Measurements from ENCODE around the gene TSPAN9.

Gene TSPAN9

DNA sequence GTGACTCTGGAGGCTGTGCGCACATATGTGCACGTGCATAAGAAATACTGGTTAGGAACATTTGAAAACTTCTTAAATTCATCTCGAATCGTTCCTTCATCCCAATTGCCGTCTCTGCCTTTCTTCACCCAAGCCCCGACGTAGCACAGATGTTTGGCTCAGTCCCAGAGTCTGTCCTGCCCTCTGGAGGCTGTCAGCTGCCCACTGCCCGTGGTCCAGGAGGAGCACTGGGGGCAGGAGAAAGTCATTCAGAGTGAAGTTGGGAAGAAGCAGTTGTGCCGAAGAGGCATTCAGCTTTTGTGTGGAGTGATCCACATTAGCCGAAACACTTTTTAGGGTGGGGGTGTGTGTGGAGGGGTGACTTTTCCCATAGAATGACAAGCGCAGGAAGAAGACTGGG, 124.9 kb downstream of the TSPAN9 start:
- TF ChIP-seq, protein P1, sequence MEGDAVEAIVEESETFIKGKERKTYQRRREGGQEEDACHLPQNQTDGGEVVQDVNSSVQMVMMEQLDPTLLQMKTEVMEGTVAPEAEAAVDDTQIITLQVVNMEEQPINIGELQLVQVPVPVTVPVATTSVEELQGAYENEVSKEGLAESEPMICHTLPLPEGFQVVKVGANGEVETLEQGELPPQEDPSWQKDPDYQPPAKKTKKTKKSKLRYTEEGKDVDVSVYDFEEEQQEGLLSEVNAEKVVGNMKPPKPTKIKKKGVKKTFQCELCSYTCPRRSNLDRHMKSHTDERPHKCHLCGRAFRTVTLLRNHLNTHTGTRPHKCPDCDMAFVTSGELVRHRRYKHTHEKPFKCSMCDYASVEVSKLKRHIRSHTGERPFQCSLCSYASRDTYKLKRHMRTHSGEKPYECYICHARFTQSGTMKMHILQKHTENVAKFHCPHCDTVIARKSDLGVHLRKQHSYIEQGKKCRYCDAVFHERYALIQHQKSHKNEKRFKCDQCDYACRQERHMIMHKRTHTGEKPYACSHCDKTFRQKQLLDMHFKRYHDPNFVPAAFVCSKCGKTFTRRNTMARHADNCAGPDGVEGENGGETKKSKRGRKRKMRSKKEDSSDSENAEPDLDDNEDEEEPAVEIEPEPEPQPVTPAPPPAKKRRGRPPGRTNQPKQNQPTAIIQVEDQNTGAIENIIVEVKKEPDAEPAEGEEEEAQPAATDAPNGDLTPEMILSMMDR (conservative IDR thresholded peaks at IDR 0.05), result no peak
- no peak overlapping the region for H3K27ac ChIP-seq

DNA sequence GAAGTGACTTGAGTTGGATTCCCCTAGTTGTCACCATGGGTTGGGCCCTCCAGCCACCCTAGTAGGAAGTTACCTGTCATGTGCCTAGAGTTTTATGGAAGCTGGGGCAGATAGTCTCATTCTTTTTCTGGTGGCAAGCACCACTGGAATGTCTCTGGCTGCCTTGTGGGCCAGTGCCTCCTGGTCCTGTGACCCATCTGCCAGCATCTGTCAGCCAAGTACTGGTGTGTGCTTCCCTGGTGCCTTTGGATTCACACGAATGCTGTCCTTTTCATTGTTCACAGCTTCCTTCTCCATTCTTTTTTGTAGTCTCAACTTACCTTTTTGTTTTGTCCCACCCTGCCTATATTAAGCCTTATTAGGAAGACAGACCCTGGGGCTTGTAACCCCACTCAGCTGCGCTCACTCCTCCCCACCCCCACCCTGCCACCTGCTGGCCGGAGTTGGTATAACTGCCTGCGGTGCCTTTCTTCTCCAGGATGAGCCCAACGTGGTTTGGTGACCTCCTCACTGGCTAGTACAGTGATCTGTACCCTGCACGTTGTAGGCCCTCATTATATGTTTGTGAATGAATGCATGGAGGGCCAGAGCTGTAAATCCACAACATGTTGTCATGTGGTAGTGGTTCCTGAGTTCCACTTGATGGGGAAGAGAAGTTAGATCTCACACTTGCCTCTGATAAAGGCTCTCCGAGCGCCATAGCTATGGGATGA, 125.7 kb downstream of the TSPAN9 start:
- TF ChIP-seq, protein P1 (conservative IDR thresholded peaks at IDR 0.05), result peak; percentile 97
- no peak overlapping the region for H3K27ac ChIP-seq

DNA sequence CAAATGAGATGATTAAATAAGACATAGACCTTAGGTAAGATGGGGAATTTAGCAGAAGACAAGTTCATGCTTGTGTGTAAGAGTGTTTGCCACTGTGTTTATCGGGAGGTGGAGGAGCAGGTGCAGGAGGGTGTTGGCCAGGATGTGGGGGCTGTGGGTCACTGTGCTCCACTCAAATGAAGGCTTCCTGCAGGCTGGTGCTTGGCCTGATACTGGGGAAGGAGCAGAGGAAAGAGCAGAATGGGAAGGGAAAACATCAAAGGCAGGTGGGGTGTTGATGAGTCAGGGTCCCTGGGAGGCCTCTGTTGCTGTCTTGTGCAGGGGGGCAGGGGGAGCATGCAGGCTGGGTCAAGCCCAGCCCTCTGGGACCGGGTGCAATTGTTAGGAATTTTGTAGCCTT, 126.5 kb downstream of the TSPAN9 start:
- no peak overlapping the region for H3K27ac ChIP-seq
- TF ChIP-seq, protein P1 (conservative IDR thresholded peaks at IDR 0.05), result no peak

DNA sequence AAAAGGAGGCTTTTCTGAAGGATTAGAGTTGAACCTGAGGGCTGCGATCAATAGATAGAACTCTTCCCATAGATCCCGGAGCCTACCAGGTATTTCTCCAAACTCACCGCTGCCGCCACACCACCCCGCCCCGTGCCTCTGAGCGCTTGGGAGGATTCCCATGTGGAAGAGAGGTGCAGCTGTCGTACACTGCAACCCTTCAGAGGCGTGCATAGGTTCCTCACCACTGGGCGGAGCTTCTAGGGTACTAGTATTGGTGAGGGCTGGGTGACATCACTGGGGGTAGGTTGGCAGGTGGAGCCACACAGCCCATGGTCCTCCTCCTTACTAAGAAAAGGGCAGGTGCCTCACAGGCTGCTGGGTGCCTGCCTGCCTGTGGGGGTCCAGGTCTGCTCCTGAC, 127.0 kb downstream of the TSPAN9 start:
- TF ChIP-seq, protein P1 (conservative IDR thresholded peaks at IDR 0.05), result no peak
- no peak overlapping the region for H3K27ac ChIP-seq

DNA sequence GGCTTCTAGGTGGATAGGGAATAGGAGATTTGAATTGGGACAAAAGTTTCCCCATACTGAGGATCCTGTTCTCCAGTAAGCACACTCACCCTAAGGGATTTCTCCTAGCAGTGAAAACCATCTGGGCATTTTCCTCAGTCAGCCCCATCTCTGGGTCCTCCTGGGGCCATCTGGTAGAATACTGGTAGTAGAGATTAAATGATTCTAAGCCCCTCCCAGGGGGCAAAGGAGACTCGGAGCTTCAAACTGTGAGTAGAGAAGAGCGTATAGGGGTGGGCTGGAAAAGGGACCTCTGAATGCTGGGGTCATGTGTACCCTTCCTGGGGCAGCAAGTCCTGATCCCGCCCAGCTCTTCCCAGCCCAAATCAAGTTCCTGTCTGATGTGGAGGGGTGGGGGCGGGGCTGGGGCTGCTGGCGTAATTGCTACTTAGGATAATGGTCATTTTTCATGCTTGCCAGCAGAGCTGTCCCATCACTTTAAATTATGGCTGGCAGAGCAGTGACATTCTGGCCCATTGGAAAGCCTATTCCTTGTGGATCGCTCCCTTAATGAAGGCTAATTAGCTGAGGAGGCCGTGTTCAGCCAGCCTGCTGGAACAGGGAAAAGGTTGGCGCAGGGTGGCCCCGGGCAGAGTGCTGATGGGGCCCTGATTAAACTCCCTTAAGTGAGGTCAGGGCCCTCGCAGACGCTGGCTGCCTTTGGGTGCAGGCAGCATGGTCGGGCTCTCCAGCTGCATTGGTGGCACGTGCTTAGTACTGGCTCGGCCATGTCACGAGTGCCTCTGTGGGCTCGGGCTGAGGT, 127.8 kb downstream of the TSPAN9 start:
- TF ChIP-seq, protein P1 (conservative IDR thresholded peaks at IDR 0.05), result no peak
- peak overlapping the region; percentile 66 for H3K27ac ChIP-seq

DNA sequence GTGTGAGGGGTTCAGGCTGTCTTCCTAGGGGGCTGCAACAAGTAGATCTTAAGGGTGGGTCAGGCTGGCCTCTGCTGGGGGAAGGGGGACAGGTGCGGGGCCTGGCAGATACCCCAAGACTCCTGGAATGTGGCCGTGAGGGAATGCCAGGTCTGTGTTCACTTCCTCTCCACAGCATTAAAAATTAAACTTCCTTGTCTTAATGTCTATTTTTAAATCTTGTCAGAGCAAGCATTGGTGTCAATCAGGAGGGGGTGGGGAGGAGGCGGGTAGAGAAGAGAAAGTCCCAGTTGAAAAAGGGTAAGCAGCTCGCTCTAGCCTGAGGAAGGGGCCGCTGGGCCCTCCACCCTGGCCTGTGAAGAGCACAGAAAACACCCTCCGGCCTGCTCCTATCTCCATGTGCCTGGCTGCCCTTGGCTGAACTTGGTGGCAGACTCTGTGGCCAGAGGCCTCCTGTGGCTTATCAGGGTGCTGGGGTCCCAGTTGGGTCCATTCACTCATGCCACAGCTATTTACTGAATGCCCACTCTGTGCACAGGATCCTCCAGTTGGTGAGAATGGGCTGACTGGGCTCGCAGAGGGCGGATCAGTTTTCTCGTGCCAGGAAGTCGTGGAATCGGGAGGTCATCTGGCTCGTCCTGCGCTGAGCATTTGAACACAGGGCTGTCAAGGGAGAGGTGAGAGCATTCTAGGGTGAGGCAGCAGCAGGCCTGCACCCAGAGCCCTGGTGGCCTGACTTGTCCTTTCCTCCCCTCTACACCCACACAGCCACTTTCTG, 128.8 kb downstream of the TSPAN9 start:
- peak overlapping the region; percentile 66 for H3K27ac ChIP-seq
- TF ChIP-seq, protein P1 (conservative IDR thresholded peaks at IDR 0.05), result no peak

DNA sequence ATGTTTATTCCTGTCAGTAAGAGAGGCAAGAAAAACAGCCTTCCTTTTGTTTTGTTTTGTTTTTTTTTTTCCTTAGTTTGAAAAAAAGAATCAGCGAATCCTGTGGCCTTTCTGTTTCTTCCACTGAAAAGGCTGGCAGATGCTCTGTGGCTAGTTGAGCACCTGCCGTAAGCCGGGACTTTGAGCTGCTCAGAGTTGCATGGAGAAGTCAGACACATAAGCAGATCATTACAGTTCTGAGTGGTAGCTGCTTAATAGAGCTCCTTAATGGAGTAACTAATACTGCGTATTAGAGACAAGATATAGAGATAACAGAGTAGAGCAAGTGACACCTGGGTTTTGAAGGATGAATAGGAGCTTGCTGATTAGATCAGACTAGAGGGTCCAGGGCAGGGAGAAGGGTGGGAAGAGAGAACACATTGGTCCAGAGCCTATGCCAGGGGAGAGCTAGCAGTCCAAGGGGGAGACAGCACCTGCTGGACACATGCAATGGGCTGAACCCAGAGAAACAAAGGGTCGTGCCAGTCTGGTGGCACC, 129.4 kb downstream of the TSPAN9 start:
- peak overlapping the region; percentile 66; the same call in 1 of the 2 replicates for H3K27ac ChIP-seq
- TF ChIP-seq, protein P1 (conservative IDR thresholded peaks at IDR 0.05), result no peak
